Liver (tissue), 9 donors: Measurements from ENCODE around the gene LGR4. TPM values are rescaled to one million over a fixed set of nuclear protein-coding genes. Genes with fewer than 3 reads are reported as not detected.

ENCODE experiments used
- DNase-seq: peaks from one replicate; pipeline ENCODE4 v3.0.0-alpha.2; 2017; ENCODE audit warnings: low spot score
- H3K27ac ChIP-seq, 2 donors: one replicate each; pipeline ENCODE4 v1.7.0; 2013; ENCODE audit warnings: inconsistent platforms in 2 of 2, low read length in 2 of 2, control low read depth in 1 of 2, low read depth in 1 of 2, mild to moderate bottlenecking in 1 of 2
- H3K27me3 ChIP-seq, 4 donors: one replicate each; pipeline versions ENCODE4 v1.6.1 to v1.7.0; 2013; ENCODE audit warnings: low read length in 3 of 4, inconsistent platforms in 1 of 4, mild to moderate bottlenecking in 1 of 4, moderate library complexity in 1 of 4; ENCODE audit not compliant: control insufficient read depth in 4 of 4, insufficient read depth in 4 of 4
- H3K36me3 ChIP-seq, 4 donors: one replicate each; pipeline versions ENCODE4 v1.6.1 to v1.7.0; 2013; ENCODE audit warnings: low read length in 3 of 4, mild to moderate bottlenecking in 3 of 4, low read depth in 1 of 4, moderate library complexity in 1 of 4; ENCODE audit not compliant: control insufficient read depth in 4 of 4, insufficient read depth in 3 of 4
- H3K4me1 ChIP-seq, 4 donors: one replicate each; pipeline versions ENCODE4 v1.6.1 to v1.7.0; 2013; ENCODE audit warnings: low read length in 3 of 4, mild to moderate bottlenecking in 3 of 4, moderate library complexity in 1 of 4; ENCODE audit not compliant: control insufficient read depth in 4 of 4, insufficient read depth in 4 of 4
- H3K4me3 ChIP-seq, 3 donors: one replicate each; pipeline versions ENCODE4 v1.6.1 to v1.7.0; 2013; ENCODE audit warnings: low read length in 3 of 3, control low read depth in 1 of 3, low read depth in 1 of 3, mild to moderate bottlenecking in 1 of 3
- H3K9ac ChIP-seq, 2 donors: one replicate each; pipeline ENCODE4 v1.7.0; 2013; ENCODE audit warnings: low read length in 2 of 2, mild to moderate bottlenecking in 2 of 2, moderate library complexity in 2 of 2, control low read depth in 1 of 2, low read depth in 1 of 2
- H3K9me3 ChIP-seq, 4 donors: one replicate each; pipeline versions ENCODE4 v1.6.1 to v1.7.0; 2013; ENCODE audit warnings: low read length in 3 of 4; ENCODE audit not compliant: control insufficient read depth in 4 of 4
- EGR1 ChIP-seq, 2 donors: IDR thresholded peaks; 2 replicates each; pipeline ENCODE4 v1.6.1; 2016 to 2018; ENCODE audit warnings: antibody characterized with exemption in 2 of 2, low read depth in 2 of 2
- FOXA2 ChIP-seq: IDR thresholded peaks from 2 replicates; pipeline ENCODE4 v1.6.1; 2016; ENCODE audit warnings: antibody characterized with exemption
- GABPA ChIP-seq, 2 donors: IDR thresholded peaks in 1 of 2; conservative IDR thresholded peaks in 1 of 2; 2 replicates each; pipeline ENCODE4 v1.6.1; 2016; ENCODE audit warnings: antibody characterized with exemption in 2 of 2, mild to moderate bottlenecking in 1 of 2, moderate library complexity in 1 of 2
- HNF4A ChIP-seq, 2 donors: conservative IDR thresholded peaks; 2 replicates each; pipeline ENCODE4 v1.6.1; 2016; ENCODE audit warnings: antibody characterized with exemption in 2 of 2, mild to moderate bottlenecking in 2 of 2
- HNF4G ChIP-seq: IDR thresholded peaks from 2 replicates; pipeline ENCODE4 v1.6.1; 2016; ENCODE audit warnings: antibody characterized with exemption
- JUND ChIP-seq, 2 donors: IDR thresholded peaks; 2 replicates each; pipeline ENCODE4 v1.6.1; 2016; ENCODE audit warnings: antibody characterized with exemption in 2 of 2
- NR2F2 ChIP-seq: IDR thresholded peaks from 2 replicates; pipeline ENCODE4 v1.6.1; 2016; ENCODE audit warnings: antibody characterized with exemption
- RAD21 ChIP-seq, 2 donors: IDR thresholded peaks; 2 replicates each; pipeline ENCODE4 v1.6.1; 2016; ENCODE audit warnings: antibody characterized with exemption in 2 of 2, mild to moderate bottlenecking in 2 of 2
- SP1 ChIP-seq: IDR thresholded peaks from 2 replicates; pipeline ENCODE4 v1.6.1; 2018; ENCODE audit warnings: antibody characterized with exemption, mild to moderate bottlenecking
- YY1 ChIP-seq: IDR thresholded peaks from 2 replicates; pipeline ENCODE4 v1.6.1; 2016; ENCODE audit warnings: antibody characterized with exemption, mild to moderate bottlenecking
- WGBS: extraction: QIAGEN DNeasy Blood & Tissue Kit; methylation state at CpG from one replicate; pipeline ENCODE4 v1.1.7; 2013; 5-methylcytosine and 5-hydroxymethylcytosine counted together
- polyA plus RNA-seq, 2 donors: library from polyadenylated mRNA; stranded (reverse) in 1 of 2; unstranded in 1 of 2; fragments of 200-250 nt in 1 of 2; fragments of >200 nt in 1 of 2; fragmentation: Nextera tagmentation in 1 of 2; extraction: Ambion mirVana in 1 of 2; gene quantifications; one replicate each; pipeline versions ENCODE4 v1.2.1 to v1.2.3, GENCODE V29; 2013 to 2015
- total RNA-seq, 2 donors: library from RNA; depleted of rRNA; stranded (reverse); fragments of >200 nt; gene quantifications; one replicate each; pipeline ENCODE4 v1.2.3, GENCODE V29; 2014
- TF ChIP-seq, protein P1 (sequence below): IDR thresholded peaks from 2 replicates; pipeline ENCODE4 v1.6.1; 2016; ENCODE audit warnings: antibody characterized with exemption
- TF ChIP-seq, protein P2 (sequence below): IDR thresholded peaks from 2 replicates; pipeline ENCODE4 v1.6.1; 2016; ENCODE audit warnings: antibody characterized with exemption
- TF ChIP-seq, protein P3 (sequence below): fragments of 150-350 bp; IDR thresholded peaks from 2 replicates; pipeline ENCODE4 v1.5.1; 2017; ENCODE audit warnings: improper control_type of control experiment, low read depth, low read length; ENCODE audit not compliant: missing input control
- donor health status: healthy.
- donor health status: healthy.
- donor health status: healthy.
- donor health status: healthy.
- donor health status: healthy.

Gene LGR4
- total and polyA plus RNA-seq, 4 donors, result 13.7 to 95.3 (median 42.5) TPM

DNA sequence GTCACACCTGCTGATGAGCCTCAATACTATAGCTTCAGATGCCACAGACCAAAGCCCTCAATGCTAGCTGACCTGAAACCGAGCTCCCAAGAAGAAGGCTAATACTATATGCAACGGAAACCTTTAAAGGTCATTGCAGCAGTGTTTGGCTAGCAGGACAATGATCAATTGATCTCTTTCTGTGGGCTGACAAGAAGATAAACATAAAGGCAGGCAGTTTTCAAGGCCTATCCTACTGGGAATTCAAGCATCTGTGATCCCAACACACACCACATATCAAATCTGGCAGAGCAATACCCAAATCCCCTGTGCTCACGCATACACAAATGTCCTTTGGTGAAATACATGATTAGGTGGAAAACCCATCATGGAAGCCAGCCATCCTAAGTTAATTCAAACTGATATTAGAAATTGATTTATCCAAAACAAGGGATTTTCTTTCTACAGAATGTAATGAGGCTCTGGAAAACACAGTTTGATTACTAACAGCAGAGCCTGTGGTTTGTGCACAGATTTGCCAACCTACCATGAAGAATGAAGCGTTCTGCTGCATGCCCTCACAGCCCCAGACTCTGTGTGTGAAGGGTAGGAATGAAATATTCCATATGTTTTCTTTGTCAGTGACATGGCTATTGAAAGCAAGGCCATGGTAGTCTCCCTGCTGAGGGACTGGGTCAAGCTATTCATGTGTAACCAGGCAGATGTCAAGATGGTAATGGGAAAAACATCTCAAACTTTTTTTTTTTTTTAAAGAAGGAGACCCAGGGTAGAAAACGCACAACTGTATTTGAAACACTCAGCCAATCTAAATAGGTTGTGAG is 12.2 kb downstream of the LGR4 start:
- H3K4me1 ChIP-seq, result peaks cover 11 to 59% (median 34%) of the 10 kb centered on the region in 4 donors
- H3K4me3 ChIP-seq, result no peak overlapping the region
- 63% methylated on average over 5 of the region's 5 CpGs for WGBS
- H3K36me3 ChIP-seq, result no peaks in the 10 kb centered on the region
- H3K9me3 ChIP-seq, result no peaks in the 10 kb centered on the region
- H3K9ac ChIP-seq, result no peak overlapping the region
- TF ChIP-seq HNF4A (conservative IDR thresholded peaks at IDR 0.05) (peak; percentile 20 to 21), HNF4G (no peak), JUND (IDR thresholded peaks at IDR 0.05) (peak in 1 of 2 donors; percentile 14), GABPA (IDR thresholded peaks at IDR 0.05 in 1 of 2, conservative IDR thresholded peaks at IDR 0.05 in 1 of 2) (no peak), NR2F2 (no peak), RAD21 (IDR thresholded peaks at IDR 0.05) (peak in 1 of 2 donors; percentile 34)
- TF ChIP-seq, protein P1, sequence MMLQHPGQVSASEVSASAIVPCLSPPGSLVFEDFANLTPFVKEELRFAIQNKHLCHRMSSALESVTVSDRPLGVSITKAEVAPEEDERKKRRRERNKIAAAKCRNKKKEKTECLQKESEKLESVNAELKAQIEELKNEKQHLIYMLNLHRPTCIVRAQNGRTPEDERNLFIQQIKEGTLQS, result no peak
- TF ChIP-seq, protein P2, sequence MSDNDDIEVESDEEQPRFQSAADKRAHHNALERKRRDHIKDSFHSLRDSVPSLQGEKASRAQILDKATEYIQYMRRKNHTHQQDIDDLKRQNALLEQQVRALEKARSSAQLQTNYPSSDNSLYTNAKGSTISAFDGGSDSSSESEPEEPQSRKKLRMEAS, result no peak
- H3K27ac ChIP-seq, result peak overlapping the region in 1 of 2 donors; percentile 15
- no peak for DNase-seq
- H3K27me3 ChIP-seq, result no peaks in the 10 kb centered on the region

DNA sequence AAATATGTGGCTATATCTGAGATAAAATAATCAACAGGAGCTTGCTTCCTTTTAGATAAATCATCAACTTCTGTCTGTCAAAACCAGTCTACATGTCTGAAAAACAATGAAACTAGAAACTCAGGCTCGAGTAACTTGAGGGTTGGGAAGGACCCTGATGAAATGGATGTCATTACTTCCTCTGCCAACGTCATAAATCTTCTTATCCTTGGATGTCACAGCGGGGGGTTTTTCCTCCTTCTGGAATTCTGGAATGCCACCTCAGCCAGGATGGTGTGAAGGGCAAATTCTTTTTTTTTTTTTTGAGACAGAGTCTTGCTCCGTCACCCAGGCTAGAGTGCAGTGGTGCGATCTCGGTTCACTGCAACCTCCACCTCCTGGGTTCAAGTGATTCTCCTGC is 13.4 kb downstream of the LGR4 start:
- H3K9me3 ChIP-seq, result no peaks in the 10 kb centered on the region
- H3K27ac ChIP-seq, result no peak overlapping the region
- WGBS, result 85% methylated on average over 6 of the region's 6 CpGs
- no peaks in the 10 kb centered on the region for H3K36me3 ChIP-seq
- no peaks in the 10 kb centered on the region for H3K27me3 ChIP-seq
- H3K4me1 ChIP-seq, result peaks cover 12 to 63% (median 40%) of the 10 kb centered on the region in 4 donors
- H3K9ac ChIP-seq, result no peak overlapping the region
- TF ChIP-seq YY1 (no peak), FOXA2 (no peak)
- H3K4me3 ChIP-seq, result no peak overlapping the region
- no peak for DNase-seq

DNA sequence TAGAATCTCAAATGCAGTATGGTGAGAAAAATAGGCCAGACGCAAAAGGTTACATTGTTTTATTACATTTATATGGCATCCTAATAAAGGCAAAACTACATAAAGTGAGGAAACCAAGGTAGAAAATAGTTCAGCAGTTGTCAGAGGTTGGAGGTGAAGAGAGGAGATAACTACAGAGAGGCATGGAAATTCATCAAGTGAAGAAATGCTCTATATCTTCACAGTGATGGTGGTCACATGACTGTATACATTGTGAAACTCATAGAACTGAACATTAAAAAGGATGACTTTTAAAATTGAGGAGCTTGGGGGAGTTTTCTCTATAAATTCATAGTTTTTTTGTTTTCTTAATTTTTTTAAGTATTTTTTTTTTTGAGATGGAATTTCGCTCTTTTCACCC is 14.4 kb downstream of the LGR4 start:
- Histone ChIP-seq H3K4me1 (peaks cover 15 to 58% (median 38%) of the 10 kb centered on the region in 4 donors), H3K9ac (no peak overlapping the region), H3K27me3 (no peaks in the 10 kb centered on the region), H3K27ac (no peak overlapping the region), H3K9me3 (no peaks in the 10 kb centered on the region), H3K4me3 (no peak overlapping the region), H3K36me3 (no peaks in the 10 kb centered on the region)
- TF ChIP-seq YY1, result no peak
- TF ChIP-seq EGR1 (IDR thresholded peaks at IDR 0.05; ENCODE audit: low read depth in 2 of 2), result no peak
- TF ChIP-seq FOXA2, result no peak
- TF ChIP-seq SP1, result no peak
- TF ChIP-seq, protein P3, sequence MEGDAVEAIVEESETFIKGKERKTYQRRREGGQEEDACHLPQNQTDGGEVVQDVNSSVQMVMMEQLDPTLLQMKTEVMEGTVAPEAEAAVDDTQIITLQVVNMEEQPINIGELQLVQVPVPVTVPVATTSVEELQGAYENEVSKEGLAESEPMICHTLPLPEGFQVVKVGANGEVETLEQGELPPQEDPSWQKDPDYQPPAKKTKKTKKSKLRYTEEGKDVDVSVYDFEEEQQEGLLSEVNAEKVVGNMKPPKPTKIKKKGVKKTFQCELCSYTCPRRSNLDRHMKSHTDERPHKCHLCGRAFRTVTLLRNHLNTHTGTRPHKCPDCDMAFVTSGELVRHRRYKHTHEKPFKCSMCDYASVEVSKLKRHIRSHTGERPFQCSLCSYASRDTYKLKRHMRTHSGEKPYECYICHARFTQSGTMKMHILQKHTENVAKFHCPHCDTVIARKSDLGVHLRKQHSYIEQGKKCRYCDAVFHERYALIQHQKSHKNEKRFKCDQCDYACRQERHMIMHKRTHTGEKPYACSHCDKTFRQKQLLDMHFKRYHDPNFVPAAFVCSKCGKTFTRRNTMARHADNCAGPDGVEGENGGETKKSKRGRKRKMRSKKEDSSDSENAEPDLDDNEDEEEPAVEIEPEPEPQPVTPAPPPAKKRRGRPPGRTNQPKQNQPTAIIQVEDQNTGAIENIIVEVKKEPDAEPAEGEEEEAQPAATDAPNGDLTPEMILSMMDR, result no peak
- no peak for TF ChIP-seq RAD21 (IDR thresholded peaks at IDR 0.05)
- TF ChIP-seq, protein P2, result no peak
- TF ChIP-seq, protein P1, result no peak
- no peak for DNase-seq
- WGBS, result 94% methylated on average over 2 of the region's 2 CpGs
